Activated effector memory CD4-positive, alpha-beta T cell treated with anti-CD3 and anti-CD28 coated beads, Interleukin-2, amount 50 U/mL, for 16 hours (primary cell): ENCODE measurements around the gene TMEM120A.

ENCODE experiments used
- DNase-seq: peaks from one replicate; pipeline ENCODE4 v3.0.0-alpha.2; 2020

The TMEM120A gene

GRCh38 chr7:75957021-75957736 lies 37.2 kb downstream of the TMEM120A start:
- no peak for DNase-seq

GRCh38 chr7:75955331-75955955 lies 39.0 kb downstream of the TMEM120A start:
- DNase-seq: no peak

GRCh38 chr7:75953931-75954330 lies 40.5 kb downstream of the TMEM120A start:
- DNase-seq: no peak

GRCh38 chr7:75953431-75953830 lies 41.0 kb downstream of the TMEM120A start:
- DNase-seq: no peak

GRCh38 chr7:75951506-75951905 lies 42.9 kb downstream of the TMEM120A start:
- DNase-seq: no peak

GRCh38 chr7:75950111-75950681 lies 44.2 kb downstream of the TMEM120A start:
- no peak for DNase-seq

DNA sequence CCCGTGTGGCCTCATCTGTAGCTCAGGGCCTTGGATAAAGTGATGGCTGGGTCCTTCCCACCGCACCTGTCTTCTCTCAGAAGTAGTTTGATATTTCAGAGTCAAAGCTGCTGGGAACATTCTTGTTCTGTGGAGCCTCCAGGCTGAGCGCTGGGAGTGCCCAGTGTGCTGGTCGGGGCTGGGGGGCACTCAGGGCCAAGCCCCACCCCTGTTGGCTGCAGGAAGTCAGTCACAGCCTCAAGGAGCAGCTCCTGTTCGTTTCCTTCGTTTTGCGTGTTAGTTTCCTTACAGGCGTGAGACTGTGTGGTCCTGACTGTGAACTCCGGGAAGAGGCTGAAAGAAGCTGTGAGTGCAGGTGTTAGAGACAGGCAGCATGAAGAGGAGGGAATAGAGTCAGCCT lies 46.2 kb downstream of the TMEM120A start:
- DNase-seq: no peak

DNA sequence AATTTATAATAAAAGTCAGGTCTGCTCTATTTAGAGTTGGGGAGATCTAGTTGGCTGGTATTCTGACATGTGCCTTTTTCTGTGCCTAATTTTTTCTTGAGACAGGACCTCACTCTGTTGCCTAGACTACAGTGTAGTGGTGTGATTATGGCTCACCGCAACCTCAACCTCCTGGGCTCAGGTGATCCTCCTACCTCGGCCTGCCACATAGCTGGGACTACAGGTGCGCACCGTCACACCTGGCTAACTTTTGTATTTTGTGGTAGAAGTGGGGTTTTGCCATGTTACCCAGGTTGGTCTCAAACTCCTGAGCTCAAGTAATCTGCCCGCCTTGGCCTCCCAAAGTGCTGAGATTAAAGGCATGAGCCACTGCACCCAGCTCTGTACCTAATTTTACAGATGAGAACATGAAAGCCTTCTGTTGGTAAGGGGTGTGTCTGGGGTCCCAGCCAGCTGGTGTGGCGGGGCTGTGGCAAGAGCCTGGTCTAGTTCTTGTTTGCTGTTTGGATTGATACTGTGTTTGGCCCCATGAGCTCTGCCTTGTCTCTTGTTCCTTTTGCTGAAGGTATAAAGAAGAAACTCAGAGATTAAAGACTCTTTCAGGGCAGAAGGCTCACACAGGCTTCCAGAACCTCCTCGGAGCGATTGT lies 48.1 kb downstream of the TMEM120A start:
- no peak for DNase-seq

DNA sequence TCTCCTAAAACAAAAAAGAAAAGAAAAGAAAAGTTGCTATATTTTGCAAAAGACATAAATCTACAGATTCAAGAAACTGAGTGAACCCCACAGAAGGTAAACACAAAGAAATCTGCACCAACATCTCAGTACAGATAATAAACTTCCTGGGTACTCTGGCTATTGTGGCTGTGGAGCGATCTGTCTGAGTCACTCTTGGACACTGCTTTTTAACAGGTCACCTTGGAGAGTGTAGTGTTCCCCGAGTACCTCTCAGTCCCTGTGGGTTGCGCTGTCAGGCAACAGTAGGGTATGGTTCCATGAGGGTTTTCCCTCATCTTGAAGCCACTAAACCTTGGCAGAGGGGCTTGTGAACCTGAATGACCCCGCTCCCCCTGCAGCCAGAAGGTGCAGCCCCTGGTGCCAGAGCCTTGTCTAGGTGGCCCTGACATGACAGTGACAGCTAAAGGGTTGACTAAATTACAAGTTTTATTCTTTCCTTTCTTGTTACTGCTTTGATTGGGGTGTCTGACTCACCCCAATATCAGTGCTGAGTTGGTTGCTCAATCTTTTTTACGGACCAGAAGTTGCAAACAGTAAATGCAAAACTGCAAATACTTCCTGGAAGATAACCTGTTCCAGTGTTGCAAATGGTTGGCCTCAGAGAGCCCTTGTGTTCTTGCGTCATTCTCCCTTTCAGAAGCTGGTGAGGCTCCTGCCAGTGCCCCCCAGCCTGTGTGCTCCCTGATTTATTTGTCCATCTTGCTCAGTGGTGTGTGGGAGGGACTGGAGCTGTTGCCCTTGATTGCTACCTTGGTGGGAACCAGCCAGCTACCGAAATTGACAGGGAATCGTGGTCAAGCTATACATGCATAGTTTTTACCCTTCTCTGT lies 48.9 kb downstream of the TMEM120A start:
- no peak for DNase-seq

- DNase-seq: no peak
These were observed 49.9 kb downstream of the TMEM120A start for GRCh38 chr7:75944507-75944906.

GRCh38 chr7:75943864-75944263 lies 50.5 kb downstream of the TMEM120A start:
- no peak for DNase-seq

DNA sequence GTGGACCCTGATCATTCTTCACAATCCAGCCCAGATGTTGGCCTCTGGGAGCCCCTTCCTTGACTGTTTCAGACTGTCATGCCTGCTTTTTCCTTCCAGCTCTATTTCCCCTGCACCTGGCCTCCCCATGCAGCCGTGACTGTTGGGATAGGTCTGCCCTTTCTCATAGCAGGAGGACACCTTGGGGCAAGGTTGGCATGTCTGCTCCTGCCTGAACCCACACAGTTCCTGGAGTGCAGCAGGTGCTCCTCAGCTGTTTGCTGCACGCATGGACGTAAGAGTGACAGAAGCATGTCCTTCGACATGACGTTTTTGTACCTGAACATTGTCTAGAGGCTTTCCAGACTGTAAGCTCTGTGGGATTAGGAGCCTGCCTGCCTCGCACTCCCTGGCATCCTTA lies 55.5 kb downstream of the TMEM120A start:
- DNase-seq: no peak

DNA sequence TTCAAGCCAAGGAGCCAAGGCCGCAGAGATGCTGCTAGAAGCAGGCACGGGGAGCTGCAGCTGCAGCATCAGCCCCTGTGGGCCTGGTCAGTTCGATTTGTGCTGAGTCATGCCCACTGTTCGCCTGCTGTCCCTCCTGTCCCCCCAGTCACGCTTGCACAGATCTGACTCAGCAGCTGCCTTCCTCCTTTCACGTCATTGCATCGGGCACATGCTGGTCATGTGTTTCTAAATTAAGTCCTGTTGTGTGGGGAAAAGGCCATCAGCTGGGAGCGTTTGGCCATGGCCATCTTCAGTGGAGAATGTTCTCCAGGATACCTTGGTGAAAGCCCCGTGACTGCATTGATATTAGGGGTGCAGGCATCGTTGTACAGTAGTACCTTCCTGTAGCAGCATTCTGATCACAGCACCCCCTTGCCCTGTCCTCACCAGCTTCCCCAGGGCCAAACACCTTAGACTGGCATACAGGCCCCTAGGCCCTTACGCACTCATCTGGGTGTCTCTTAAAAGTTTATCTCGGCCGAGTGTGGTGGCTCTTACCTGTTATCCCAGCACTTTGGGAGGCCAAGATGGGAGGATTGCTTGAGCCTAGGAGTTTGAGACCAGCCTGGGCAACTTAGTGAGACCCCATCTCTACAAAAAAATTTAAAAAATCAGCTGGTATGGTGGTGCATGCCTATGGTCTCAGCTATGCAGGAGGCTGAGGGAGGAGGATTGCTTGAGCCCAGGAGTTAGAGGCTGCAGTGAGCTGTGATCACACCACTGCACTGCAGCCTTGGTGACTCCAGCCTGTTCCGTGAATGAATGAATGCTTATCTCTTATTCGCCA lies 56.2 kb downstream of the TMEM120A start:
- DNase-seq: no peak
